ENCODE data around the gene ZNF697. TPM values are rescaled to one million over a fixed set of nuclear protein-coding genes. Genes with fewer than 3 reads are reported as not detected.

Gene ZNF697
- total RNA-seq, 4 donors from 2014 or later, result 2.3 to 5.4 (median 3.6) TPM

Other genes starting within 250 kb of the ZNF697 start
- gene HSD3B2, start 233.1 kb downstream of the ZNF697 start, total RNA-seq, result not detected
- gene HSD3B1, start 141.1 kb downstream of the ZNF697 start, total RNA-seq, result 10 to 100 TPM in 1 of 4 donors, 1 to 10 TPM in 2, under 1 TPM in 1; 0.30 to 10.3 (median 1.6) TPM
- 10 to 100 TPM; 55.1 to 94.2 (median 73.5) TPM for gene PHGDH, start 63.7 kb upstream of the ZNF697 start, total RNA-seq
- 100 to 1,000 TPM in 2 of 4 donors, 10 to 100 TPM in 2; 23.9 to 400 (median 93.4) TPM for gene HMGCS2, start 120.6 kb upstream of the ZNF697 start, total RNA-seq
- gene REG4, start 163.2 kb upstream of the ZNF697 start, total RNA-seq, result not detected
- gene ADAM30, start 248.2 kb upstream of the ZNF697 start, total RNA-seq, result not detected

Data from lower leg skin (tissue), 4 donors.